ENCODE results near the gene PCGF3.
"Not testable (repeated sequence)": the region's sequence is repeated elsewhere in the genome, so short reads cannot be mapped to it uniquely, and the experiment has no call there.

The PCGF3 gene

GRCh38 chr4:683982-684622 lies 21.5 kb upstream of the PCGF3 start:
- peak; percentile 32 for DNase-seq

- DNase-seq = no peak
Observed at GRCh38 chr4:684623-685327, 20.9 kb upstream of the PCGF3 start.

- DNase-seq = no peak
Observed at GRCh38 chr4:685679-686412, 19.8 kb upstream of the PCGF3 start.

GRCh38 chr4:686413-687040 lies 19.1 kb upstream of the PCGF3 start:
- DNase-seq = no peak

GRCh38 chr4:687048-687970 lies 18.3 kb upstream of the PCGF3 start:
- peak; percentile 36 for DNase-seq

GRCh38 chr4:687971-688853 lies 17.4 kb upstream of the PCGF3 start:
- DNase-seq = no peak

- no peak for DNase-seq
Observed at GRCh38 chr4:688854-689681, 16.6 kb upstream of the PCGF3 start, which contains the start of gene SLC49A3. Gene SLC49A3, minus strand, starts transcription at chr4:689151. Its CDS starts 24 bp downstream, at chr4:689127.

GRCh38 chr4:689723-690122 lies 15.9 kb upstream of the PCGF3 start:
- DNase-seq = no peak

- DNase-seq = no peak
Observed at GRCh38 chr4:692771-693554, 12.7 kb upstream of the PCGF3 start.

GRCh38 chr4:694341-694940 lies 11.2 kb upstream of the PCGF3 start:
- not testable (repeated sequence) for DNase-seq

GRCh38 chr4:699816-700580 lies 5.6 kb upstream of the PCGF3 start:
- no peak for DNase-seq

GRCh38 chr4:700587-701264 lies 4.9 kb upstream of the PCGF3 start:
- no peak for DNase-seq

- no peak for DNase-seq
Observed at GRCh38 chr4:702618-703048, 3.0 kb upstream of the PCGF3 start.

- no peak for DNase-seq
Observed at GRCh38 chr4:703336-704197, 2.1 kb upstream of the PCGF3 start.

- no peak for DNase-seq
Observed at GRCh38 chr4:704198-704891, 1.3 kb upstream of the PCGF3 start.

- no peak for DNase-seq
Observed at GRCh38 chr4:704971-705277, 708 bp upstream of the PCGF3 start.
